Effector memory CD8-positive, alpha-beta T cell (primary cell): Measurements from ENCODE around the gene MAP3K21.

Source experiments
- ATAC-seq: fragments of 150-1000 bp; cut with Tn5 transposase; replicated peaks from 2 replicates; pipeline ENCODE4 v1.10.0; 2021; ENCODE audit warnings: mild to moderate bottlenecking, moderate library complexity
- DNase-seq, 3 experiments: peaks; one replicate each; pipeline ENCODE4 v3.0.0; 2021
- H3K27ac Mint-ChIP-seq, 2 donors: one replicate each; pipeline ENCODE4 v1.8.0; 2022; ENCODE audit warnings: mild to moderate bottlenecking in 2 of 2, mixed read lengths in 2 of 2, moderate library complexity in 2 of 2
- H3K27me3 Mint-ChIP-seq, 2 donors: one replicate each; pipeline ENCODE4 v1.8.0; 2022; ENCODE audit warnings: mixed read lengths in 2 of 2
- H3K36me3 Mint-ChIP-seq: one replicate; pipeline ENCODE4 v1.8.0; 2022; ENCODE audit warnings: mild to moderate bottlenecking, moderate library complexity, mixed read lengths; ENCODE audit not compliant: insufficient read depth
- H3K4me1 Mint-ChIP-seq, 2 donors: one replicate each; pipeline ENCODE4 v1.8.0; 2022; ENCODE audit warnings: low read depth in 2 of 2, mixed read lengths in 2 of 2
- H3K4me3 Mint-ChIP-seq, 2 donors: one replicate each; pipeline ENCODE4 v1.8.0; 2022; ENCODE audit warnings: mild to moderate bottlenecking in 2 of 2, mixed read lengths in 2 of 2, moderate library complexity in 2 of 2
- H3K9me3 Mint-ChIP-seq, 2 donors: one replicate each; pipeline ENCODE4 v1.8.0; 2022; ENCODE audit warnings: mixed read lengths in 2 of 2
- total RNA-seq, 9 experiments: gene quantifications; one replicate each; lab custom pipeline; 2026; lab: John Stamatoyannopoulos, UW

MAP3K21 gene
- total RNA-seq = 3.4 to 18.1 (median 7.6) reads per million in 9 experiments

DNA sequence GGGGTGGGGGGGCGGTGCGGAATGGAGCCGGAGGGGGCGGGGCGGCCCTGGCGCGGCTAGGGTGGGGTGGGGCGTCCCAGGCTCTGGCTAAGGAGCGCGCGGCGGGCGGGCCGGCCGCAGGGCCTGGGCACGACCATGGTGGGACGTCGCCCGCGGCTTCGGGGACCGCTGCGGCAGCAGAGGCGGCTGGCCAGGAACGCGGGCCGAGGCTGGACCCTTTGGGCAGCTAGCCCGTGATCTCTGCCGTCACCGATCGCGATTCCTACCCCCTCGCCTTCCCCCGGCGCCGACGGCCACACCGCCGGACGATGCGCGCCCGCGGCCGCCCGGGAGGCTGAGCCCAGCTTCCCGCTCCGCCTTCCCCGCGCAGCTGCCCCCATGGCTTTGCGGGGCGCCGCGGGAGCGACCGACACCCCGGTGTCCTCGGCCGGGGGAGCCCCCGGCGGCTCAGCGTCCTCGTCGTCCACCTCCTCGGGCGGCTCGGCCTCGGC, at the start of gene MAP3K21:
MAP3K21 (plus strand) TSS at position 74 of the 491 bp plus-strand sequence; CDS start at position 379, 305 bp downstream.
- H3K4me3 Mint-ChIP-seq = peak within 1 kb of the TSS; percentile 78 to 82
- H3K36me3 Mint-ChIP-seq = no peaks in the 10 kb centered on the region
- peaks cover 4 to 14% of the 10 kb centered on the region in 2 donors for H3K27me3 Mint-ChIP-seq
- ATAC-seq (peak; percentile 40), DNase-seq (peak in 1 of 3 experiments; percentile 10)
- H3K27ac Mint-ChIP-seq = peak within 1 kb of the TSS; percentile 58 to 61
- H3K4me1 Mint-ChIP-seq = peaks cover 7 to 12% of the 10 kb centered on the region in 2 donors
- no peaks in the 10 kb centered on the region for H3K9me3 Mint-ChIP-seq

DNA sequence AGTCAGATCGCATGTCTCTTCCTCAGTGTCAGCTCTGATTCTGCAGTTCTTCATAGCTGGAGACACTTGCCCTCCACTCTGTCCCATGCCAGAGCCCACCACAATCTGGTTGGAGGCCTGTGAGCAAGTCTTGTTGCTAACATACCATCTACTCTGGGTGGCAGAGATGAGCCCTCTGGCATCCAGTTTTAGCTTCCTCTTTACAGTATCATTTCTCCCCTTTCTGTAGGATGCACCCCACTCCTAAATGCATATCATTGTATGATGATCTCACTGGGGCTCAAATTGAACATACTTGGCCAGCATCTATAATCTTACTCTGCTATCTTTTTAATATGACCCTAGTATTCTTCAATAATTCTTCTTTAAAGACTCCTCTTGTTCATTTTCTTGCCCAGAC, 48.9 kb upstream of the MAP3K21 start:
- Mint-ChIP-seq H3K27ac (no peak overlapping the region), H3K27me3 (no peaks in the 10 kb centered on the region), H3K4me3 (no peak overlapping the region), H3K4me1 (peaks cover 26 to 53% of the 10 kb centered on the region in 2 donors), H3K9me3 (no peaks in the 10 kb centered on the region), H3K36me3 (no peaks in the 10 kb centered on the region)
- DNase-seq = no peak
- no peak for ATAC-seq

GRCh38 chr1:233279971-233280370, 47.6 kb upstream of the MAP3K21 start:
- H3K9me3 Mint-ChIP-seq = no peaks in the 10 kb centered on the region
- ATAC-seq = no peak
- H3K27ac Mint-ChIP-seq = peak overlapping the region; percentile 46 to 89
- peaks cover 21 to 55% of the 10 kb centered on the region in 2 donors for H3K4me1 Mint-ChIP-seq
- no peak overlapping the region for H3K4me3 Mint-ChIP-seq
- no peaks in the 10 kb centered on the region for H3K36me3 Mint-ChIP-seq
- DNase-seq = no peak
- no peaks in the 10 kb centered on the region for H3K27me3 Mint-ChIP-seq

DNA sequence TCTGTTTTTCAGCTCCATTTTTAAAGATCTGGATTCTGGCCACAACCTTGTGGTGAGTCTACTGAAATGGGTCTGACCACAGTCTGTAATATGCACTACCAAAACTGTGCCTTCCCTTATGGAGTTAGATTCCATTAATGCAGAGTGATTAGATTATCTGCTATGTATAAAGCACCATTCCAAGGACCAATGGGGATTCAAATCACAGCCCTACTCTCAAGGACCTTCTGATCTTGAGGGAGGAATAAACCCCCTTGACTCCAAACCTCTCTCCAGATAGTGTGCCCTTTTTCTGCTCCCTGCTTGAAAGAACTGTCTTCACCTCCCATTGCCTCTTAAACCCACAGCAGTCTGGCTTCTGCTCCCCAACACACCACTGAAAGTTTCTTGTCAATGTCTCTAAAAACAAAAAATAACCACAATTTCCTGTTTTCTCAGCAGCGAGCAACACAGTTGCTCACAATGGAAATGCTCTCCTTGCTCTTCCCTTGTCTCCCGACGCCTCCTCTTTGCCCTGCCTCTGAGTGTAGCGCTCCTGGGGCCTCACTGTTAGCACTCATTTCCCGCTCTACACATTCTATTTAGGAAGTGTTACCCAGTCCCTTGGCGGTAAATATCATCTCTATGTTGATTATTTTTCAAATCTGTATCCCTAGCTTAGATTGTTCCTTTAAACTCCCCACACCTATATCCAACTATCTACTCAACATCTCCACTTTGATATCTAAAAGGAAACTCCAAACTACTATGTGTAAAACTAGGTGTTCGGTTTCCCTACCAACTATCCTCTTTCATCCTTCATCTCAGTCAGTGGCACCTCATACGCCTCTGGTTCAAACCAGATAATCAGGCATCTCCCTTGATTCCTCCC, 45.6 kb upstream of the MAP3K21 start:
- peak overlapping the region; percentile 69 to 79 for H3K4me3 Mint-ChIP-seq
- peak overlapping the region; percentile 87 to 89 for H3K27ac Mint-ChIP-seq
- peak in 2 of 3 experiments; percentile 3 to 5 for DNase-seq
- H3K27me3 Mint-ChIP-seq = no peaks in the 10 kb centered on the region
- ATAC-seq = peak; percentile 88
- H3K36me3 Mint-ChIP-seq = peaks cover 2% of the 10 kb centered on the region
- H3K4me1 Mint-ChIP-seq = peaks cover 21 to 62% of the 10 kb centered on the region in 2 donors
- H3K9me3 Mint-ChIP-seq = no peaks in the 10 kb centered on the region

DNA sequence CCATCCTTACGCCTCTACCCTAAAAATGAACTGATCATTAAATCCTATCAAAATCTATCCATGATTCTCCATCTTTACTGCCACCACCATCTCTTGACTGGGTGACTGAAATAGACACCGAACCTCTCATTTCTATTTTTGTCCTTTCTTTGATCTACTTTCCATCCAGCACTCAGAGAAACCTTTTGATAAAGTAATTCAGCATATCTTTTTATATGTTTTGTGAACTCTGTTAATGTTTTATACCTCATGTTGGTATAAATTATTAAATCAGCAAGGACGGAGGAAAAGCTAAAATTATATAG, 45.0 kb upstream of the MAP3K21 start:
- Mint-ChIP-seq H3K27me3 (no peaks in the 10 kb centered on the region), H3K36me3 (peaks cover 2% of the 10 kb centered on the region), H3K27ac (peak overlapping the region; percentile 87 to 89), H3K4me1 (peaks cover 17 to 56% of the 10 kb centered on the region in 2 donors), H3K9me3 (no peaks in the 10 kb centered on the region), H3K4me3 (peak overlapping the region; percentile 69 to 79)
- DNase-seq (no peak), ATAC-seq (no peak)

DNA sequence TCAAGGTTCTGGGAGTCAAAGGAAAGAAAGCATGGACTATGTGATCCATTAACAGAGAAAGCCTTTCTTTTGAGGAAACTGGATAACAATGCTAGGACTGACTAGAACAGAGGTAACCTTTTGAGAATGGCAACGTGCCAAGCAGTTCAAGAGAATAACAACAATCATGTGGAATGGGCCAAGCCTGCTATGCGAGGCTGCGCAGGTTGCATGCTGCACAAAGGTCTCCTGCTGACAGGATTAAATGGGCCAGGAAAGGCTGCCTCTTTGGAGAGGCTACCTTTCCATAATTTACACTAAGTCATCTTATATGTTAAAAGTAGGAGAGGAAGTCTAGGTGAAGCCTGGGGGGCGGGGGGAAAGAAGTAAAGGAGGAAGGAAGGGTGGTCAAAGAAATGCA, 37.8 kb upstream of the MAP3K21 start:
- peaks cover 15 to 26% of the 10 kb centered on the region in 2 donors for H3K4me1 Mint-ChIP-seq
- H3K9me3 Mint-ChIP-seq = no peaks in the 10 kb centered on the region
- H3K27ac Mint-ChIP-seq = peak overlapping the region; percentile 51 to 55

DNA sequence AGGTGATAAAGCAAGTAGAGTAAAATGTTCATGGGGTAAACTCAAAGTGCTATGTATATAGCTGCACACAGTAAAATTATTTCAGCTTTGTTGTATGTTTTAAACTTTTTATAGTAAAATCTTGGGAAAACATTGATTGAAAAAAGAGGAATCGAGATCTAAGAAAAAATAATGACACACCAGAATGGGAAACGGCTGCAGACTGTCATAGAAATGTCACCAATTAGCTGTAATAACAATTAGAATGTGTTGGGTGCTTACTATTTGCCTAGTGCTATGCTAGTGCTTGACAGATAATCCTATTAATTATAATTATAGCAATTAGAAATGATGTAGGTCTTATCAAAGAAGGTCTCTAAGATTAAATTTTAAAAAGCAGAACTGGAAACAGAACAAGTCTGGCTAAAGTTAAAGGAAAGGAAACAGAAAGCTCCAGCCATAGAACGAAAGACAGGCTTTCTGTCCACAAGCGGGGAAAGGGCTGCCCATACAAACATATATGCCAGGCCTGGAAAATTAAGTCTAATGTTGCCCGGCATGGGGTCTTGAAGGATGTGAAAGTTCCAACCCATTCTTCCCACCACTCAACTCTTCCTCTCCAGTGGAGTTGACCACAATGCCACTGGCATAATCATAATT, 37.0 kb upstream of the MAP3K21 start:
- Mint-ChIP-seq H3K4me3 (no peak overlapping the region), H3K36me3 (peaks cover 5% of the 10 kb centered on the region), H3K27me3 (no peaks in the 10 kb centered on the region), H3K27ac (peak overlapping the region in 1 of 2 donors; percentile 51), H3K9me3 (no peaks in the 10 kb centered on the region), H3K4me1 (peaks cover 21 to 30% of the 10 kb centered on the region in 2 donors)
- ATAC-seq (no peak), DNase-seq (no peak)

More for the DNA sequence above, 37.8 kb upstream of the MAP3K21 start:
- no peak for DNase-seq
- no peak for ATAC-seq
- peaks cover 5% of the 10 kb centered on the region for H3K36me3 Mint-ChIP-seq
- no peaks in the 10 kb centered on the region for H3K27me3 Mint-ChIP-seq
- no peak overlapping the region for H3K4me3 Mint-ChIP-seq

DNA sequence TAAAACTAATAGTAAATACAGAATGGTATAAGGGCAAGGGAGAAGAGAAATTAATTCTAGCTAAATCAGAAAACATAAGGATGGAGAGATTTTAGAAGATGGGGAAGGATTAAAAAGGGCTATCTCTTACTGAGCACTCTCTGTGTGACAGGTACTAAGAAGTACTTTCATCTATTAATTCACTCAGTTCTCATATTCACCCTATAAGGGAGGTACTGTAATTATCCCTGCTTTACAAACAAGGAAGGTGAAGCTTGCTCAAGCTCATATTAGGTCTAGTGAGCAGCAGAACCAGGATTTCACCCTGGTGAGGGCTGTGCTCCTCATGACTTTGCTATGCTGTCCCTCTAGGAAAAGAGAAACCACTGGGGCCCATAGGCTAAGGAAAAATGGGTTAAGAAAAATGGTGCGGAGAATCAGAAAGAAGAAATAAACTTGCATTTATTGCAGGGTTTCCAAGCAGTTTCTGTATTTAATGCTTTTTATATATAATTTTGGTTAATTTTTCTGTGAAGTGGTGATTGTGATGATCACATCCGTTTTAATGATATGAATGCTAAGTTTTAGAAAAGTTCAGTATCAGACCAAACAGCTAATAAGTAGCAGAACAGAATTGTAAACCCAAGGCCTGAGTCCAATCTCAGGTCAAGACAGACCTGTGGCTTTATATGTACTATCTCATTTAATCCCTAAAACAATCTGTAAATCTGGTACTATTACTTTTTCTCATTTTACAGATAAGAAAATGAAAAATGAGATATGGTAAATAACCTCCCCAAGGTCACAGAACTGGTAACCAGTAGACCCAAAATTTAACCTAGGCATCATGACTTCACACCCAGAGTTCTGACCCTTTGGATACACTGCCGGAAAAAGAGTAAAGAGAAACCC, 33.7 kb upstream of the MAP3K21 start:
- no peaks in the 10 kb centered on the region for H3K36me3 Mint-ChIP-seq
- DNase-seq = no peak
- H3K4me3 Mint-ChIP-seq = peak overlapping the region in 1 of 2 donors; percentile 97
- peak overlapping the region in 1 of 2 donors; percentile 44 for H3K27ac Mint-ChIP-seq
- H3K4me1 Mint-ChIP-seq = peaks cover 24 to 27% of the 10 kb centered on the region in 2 donors
- H3K9me3 Mint-ChIP-seq = no peaks in the 10 kb centered on the region
- no peak for ATAC-seq
- no peaks in the 10 kb centered on the region for H3K27me3 Mint-ChIP-seq

GRCh38 chr1:233294913-233295236, 32.6 kb upstream of the MAP3K21 start:
- ATAC-seq (peak; percentile 70), DNase-seq (peak; percentile 27 to 35 (median 33))
- Mint-ChIP-seq H3K27me3 (no peaks in the 10 kb centered on the region), H3K4me1 (peaks cover 24 to 27% of the 10 kb centered on the region in 2 donors), H3K9me3 (no peaks in the 10 kb centered on the region), H3K36me3 (no peaks in the 10 kb centered on the region), H3K27ac (peak overlapping the region; percentile 93 to 98), H3K4me3 (peak overlapping the region; percentile 93 to 97)

DNA sequence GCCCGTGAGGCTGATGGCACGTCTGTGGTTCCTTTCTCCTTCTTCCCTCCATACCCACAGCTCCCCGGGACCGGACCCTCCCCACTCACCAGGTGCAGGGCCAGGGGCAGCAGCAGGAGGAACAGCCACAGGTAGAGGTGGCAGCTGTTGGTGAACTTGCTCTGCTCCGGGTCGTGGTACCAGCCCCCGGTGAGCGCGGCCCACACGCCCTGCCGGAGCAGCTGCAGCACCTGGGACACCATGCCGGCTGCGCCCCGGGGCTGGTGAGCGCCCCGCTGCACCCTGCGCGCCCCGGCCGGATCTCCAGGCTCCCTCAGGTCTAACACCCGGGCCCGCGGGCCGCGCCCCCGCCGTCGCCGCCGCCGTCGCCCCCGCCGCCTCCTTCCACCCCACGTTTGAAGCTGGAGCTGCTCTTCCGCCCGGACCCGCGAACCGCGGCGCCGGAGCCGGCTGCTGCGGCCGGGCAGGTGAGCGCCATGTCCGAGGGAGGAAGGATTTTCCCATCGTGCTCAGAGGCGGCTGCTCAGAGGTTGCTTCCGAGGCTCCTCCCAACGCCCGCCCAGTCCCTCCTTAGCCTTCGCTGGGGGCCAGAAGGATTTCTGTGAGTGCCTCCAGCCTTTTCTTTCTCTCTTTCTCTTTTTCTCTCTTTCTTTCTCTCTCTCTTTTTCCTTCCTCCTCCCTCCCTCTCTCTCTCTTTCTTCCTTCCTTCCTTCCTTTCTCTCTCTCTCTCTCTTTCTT, 32.1 kb upstream of the MAP3K21 start, which contains the start of gene PCNX2:
PCNX2 (minus strand) TSS at position 489 of the 738 bp plus-strand sequence; CDS start at position 242, 247 bp downstream.
- Mint-ChIP-seq H3K4me1 (peaks cover 24 to 27% of the 10 kb centered on the region in 2 donors), H3K27ac (peak within 1 kb of the TSS; percentile 93 to 98), H3K27me3 (no peaks in the 10 kb centered on the region), H3K4me3 (peak within 1 kb of the TSS; percentile 93 to 97), H3K36me3 (no peaks in the 10 kb centered on the region), H3K9me3 (no peaks in the 10 kb centered on the region)
- peak; percentile 57 to 62 (median 59) for DNase-seq
- peak; percentile 87 for ATAC-seq

DNA sequence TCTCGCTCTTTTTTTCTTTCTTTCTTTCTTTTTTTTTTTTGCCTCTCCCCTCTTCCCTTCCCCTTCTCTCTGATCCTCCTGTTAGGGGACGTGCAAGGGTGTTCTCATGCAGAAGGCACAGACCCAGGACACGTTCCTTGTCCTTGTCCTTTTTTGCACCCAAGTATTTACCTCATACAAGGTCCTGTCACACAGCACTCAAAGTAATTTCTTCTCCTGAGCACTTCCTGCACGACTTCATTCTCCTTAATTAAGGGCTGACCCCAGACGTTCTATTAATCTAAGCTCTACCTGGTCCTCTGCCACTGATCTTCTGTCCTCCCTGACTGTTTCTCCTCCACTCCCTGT, 31.6 kb upstream of the MAP3K21 start:
- H3K27ac Mint-ChIP-seq = peak overlapping the region; percentile 93 to 98
- H3K27me3 Mint-ChIP-seq = no peaks in the 10 kb centered on the region
- peaks cover 22 to 27% of the 10 kb centered on the region in 2 donors for H3K4me1 Mint-ChIP-seq
- DNase-seq (no peak), ATAC-seq (no peak)
- no peaks in the 10 kb centered on the region for H3K36me3 Mint-ChIP-seq
- no peaks in the 10 kb centered on the region for H3K9me3 Mint-ChIP-seq
- H3K4me3 Mint-ChIP-seq = peak overlapping the region; percentile 93 to 97

GRCh38 chr1:233299450-233299849, 28.1 kb upstream of the MAP3K21 start:
- H3K4me1 Mint-ChIP-seq = peaks cover 12 to 13% of the 10 kb centered on the region in 2 donors

More at GRCh38 chr1:233299450-233299849, 28.1 kb upstream of the MAP3K21 start:
- DNase-seq (no peak), ATAC-seq (no peak)
- Mint-ChIP-seq H3K4me3 (no peak overlapping the region), H3K27ac (no peak overlapping the region), H3K27me3 (no peaks in the 10 kb centered on the region), H3K9me3 (no peaks in the 10 kb centered on the region), H3K36me3 (no peaks in the 10 kb centered on the region)
